ENCODE measurements around the gene TRIP12.
A peak's percentile ranks its signal among the peaks of the same experiment; 100 is the strongest.

- TF ChIP-seq EZH2phosphoT487 (IDR thresholded peaks at IDR 0.05; ENCODE audit: borderline replicate concordance, low read length): no peak
- TF ChIP-seq, protein P1, sequence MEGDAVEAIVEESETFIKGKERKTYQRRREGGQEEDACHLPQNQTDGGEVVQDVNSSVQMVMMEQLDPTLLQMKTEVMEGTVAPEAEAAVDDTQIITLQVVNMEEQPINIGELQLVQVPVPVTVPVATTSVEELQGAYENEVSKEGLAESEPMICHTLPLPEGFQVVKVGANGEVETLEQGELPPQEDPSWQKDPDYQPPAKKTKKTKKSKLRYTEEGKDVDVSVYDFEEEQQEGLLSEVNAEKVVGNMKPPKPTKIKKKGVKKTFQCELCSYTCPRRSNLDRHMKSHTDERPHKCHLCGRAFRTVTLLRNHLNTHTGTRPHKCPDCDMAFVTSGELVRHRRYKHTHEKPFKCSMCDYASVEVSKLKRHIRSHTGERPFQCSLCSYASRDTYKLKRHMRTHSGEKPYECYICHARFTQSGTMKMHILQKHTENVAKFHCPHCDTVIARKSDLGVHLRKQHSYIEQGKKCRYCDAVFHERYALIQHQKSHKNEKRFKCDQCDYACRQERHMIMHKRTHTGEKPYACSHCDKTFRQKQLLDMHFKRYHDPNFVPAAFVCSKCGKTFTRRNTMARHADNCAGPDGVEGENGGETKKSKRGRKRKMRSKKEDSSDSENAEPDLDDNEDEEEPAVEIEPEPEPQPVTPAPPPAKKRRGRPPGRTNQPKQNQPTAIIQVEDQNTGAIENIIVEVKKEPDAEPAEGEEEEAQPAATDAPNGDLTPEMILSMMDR (IDR thresholded peaks at IDR 0.05; ENCODE audit: low read depth, low read length, poor library complexity, severe bottlenecking): peak; percentile 76
Observed at GRCh38 chr2:229800997-229801754, 120.6 kb downstream of the TRIP12 start.
